MCF 10A (cell line): ENCODE measurements around the gene RELN. TPM values are rescaled to one million over a fixed set of nuclear protein-coding genes. Genes with fewer than 3 reads are reported as not detected.

Experiments used
- BruUV-seq: library from RNA; stranded (reverse); fragments of 400-500 nt; replicated peaks from 2 replicates; lab custom pipeline; 2021; lab: Mats Ljungman, UMichigan
- CTCF ChIA-PET: fragments of 300-600 bp; sonication (Branson Sonifier 250); formaldehyde crosslinking; extraction: SDS; loops from one replicate; lab custom pipeline; 2021; ENCODE audit warnings: antibody characterized with exemption, inconsistent platforms; lab: Yijun Ruan, JAX
- POLR2A ChIA-PET: fragments of 300-600, 350-650 bp; sonication (Branson Sonifier 250); formaldehyde crosslinking; extraction: SDS; loops from one replicate; lab custom pipeline; 2020; ENCODE audit warnings: antibody characterized with exemption, inconsistent platforms; lab: Yijun Ruan, JAX
- DNase-seq: peaks from one replicate; pipeline ENCODE4 v3.0.0-alpha.2; 2018; ENCODE audit not compliant: unreplicated experiment
- H3K27ac Mint-ChIP-seq: one replicate; pipeline ENCODE4 v1.8.0; 2022; ENCODE audit warnings: mild to moderate bottlenecking, low read depth, mixed read lengths; ENCODE audit not compliant: unreplicated experiment
- H3K27me3 Mint-ChIP-seq: one replicate; pipeline ENCODE4 v1.8.0; 2022; ENCODE audit warnings: mixed read lengths; ENCODE audit not compliant: insufficient read depth, unreplicated experiment
- H3K36me3 Mint-ChIP-seq: one replicate; pipeline ENCODE4 v1.8.0; 2022; ENCODE audit warnings: mild to moderate bottlenecking, moderate library complexity, mixed read lengths; ENCODE audit not compliant: insufficient read depth, unreplicated experiment
- H3K4me1 Mint-ChIP-seq: one replicate; pipeline ENCODE4 v1.8.0; 2022; ENCODE audit warnings: mixed read lengths; ENCODE audit not compliant: insufficient read depth, unreplicated experiment
- H3K4me3 Mint-ChIP-seq: one replicate; pipeline ENCODE4 v1.8.0; 2022; ENCODE audit warnings: mild to moderate bottlenecking, moderate library complexity, mixed read lengths; ENCODE audit not compliant: unreplicated experiment
- H3K9me3 Mint-ChIP-seq: one replicate; pipeline ENCODE4 v1.8.0; 2022; ENCODE audit warnings: mixed read lengths; ENCODE audit not compliant: unreplicated experiment
- intact Hi-C: fragments of 100-400 bp; cut with micrococcal nuclease; formaldehyde crosslinking; loops from 2 replicates; pipeline ENCODE4 v1.14.1; 2022
- total RNA-seq: library from RNA; stranded (reverse); gene quantifications from 2 replicates; pipeline ENCODE4 v1.2.3, GENCODE V29; 2022
- TF ChIP-seq, protein P1 (sequence below): fragments of 200-600 bp; IDR thresholded peaks from one replicate; pipeline ENCODE4 v1.8.0; 2022; ENCODE audit warnings: antibody characterized with exemption, mild to moderate bottlenecking; ENCODE audit not compliant: unreplicated experiment

The RELN gene
- total RNA-seq, 1 experiment from 2014 or later = not detected

DNA sequence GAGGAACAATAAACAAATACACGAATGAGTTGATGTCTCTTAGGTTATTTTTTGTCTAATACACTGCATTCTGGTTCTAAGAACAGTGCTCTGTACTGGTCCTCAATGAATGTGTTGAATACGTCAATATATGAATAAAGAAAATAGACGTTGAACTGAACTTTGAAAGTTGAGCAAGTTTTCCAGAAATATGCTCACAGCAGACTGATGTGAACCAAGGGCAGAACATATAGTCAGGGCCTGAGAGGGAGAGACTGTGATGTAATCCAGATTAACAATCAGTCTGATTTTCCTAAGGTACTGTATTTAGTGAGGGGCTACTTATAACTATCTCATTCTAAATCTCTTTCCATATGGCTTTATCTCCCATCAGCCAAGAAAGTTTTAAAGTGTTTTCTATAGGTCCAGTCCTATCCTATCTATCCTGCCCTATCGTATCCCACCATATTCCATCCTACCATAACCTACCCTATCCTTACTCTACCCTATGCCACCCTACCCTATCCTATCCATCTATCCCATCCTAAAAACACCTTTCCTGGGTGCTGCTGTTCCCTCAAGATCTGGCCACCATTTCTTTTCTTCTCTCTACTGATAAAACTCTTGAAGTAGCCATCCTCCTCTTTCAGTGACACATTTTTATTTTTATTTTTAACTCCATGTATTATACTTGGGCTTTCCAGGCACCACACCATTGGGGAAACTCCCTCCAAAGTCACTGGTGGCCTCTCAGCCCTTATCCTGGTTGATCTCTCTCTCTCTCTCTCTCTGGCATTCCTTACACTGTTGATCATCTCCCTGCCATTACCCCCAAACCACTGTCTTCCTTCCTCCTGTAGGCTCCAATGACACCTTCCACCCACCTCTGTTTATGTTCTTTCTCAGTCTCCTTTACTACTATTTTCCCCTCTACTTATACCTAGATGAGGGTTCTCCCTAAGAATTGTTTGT is 331.1 kb downstream of the RELN start:
- no peaks in the 10 kb centered on the region for H3K36me3 Mint-ChIP-seq
- POLR2A ChIA-PET = no interaction called here
- no peak for DNase-seq
- H3K4me1 Mint-ChIP-seq = no peaks in the 10 kb centered on the region
- H3K27ac Mint-ChIP-seq = no peak overlapping the region
- TF ChIP-seq, protein P1, sequence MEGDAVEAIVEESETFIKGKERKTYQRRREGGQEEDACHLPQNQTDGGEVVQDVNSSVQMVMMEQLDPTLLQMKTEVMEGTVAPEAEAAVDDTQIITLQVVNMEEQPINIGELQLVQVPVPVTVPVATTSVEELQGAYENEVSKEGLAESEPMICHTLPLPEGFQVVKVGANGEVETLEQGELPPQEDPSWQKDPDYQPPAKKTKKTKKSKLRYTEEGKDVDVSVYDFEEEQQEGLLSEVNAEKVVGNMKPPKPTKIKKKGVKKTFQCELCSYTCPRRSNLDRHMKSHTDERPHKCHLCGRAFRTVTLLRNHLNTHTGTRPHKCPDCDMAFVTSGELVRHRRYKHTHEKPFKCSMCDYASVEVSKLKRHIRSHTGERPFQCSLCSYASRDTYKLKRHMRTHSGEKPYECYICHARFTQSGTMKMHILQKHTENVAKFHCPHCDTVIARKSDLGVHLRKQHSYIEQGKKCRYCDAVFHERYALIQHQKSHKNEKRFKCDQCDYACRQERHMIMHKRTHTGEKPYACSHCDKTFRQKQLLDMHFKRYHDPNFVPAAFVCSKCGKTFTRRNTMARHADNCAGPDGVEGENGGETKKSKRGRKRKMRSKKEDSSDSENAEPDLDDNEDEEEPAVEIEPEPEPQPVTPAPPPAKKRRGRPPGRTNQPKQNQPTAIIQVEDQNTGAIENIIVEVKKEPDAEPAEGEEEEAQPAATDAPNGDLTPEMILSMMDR = no peak
- intact Hi-C loops = no loop called here
- H3K9me3 Mint-ChIP-seq = no peaks in the 10 kb centered on the region
- H3K27me3 Mint-ChIP-seq = peaks cover 15% of the 10 kb centered on the region
- H3K4me3 Mint-ChIP-seq = no peak overlapping the region
- no TSS peak for BruUV-seq
- CTCF ChIA-PET = no interaction called here

DNA sequence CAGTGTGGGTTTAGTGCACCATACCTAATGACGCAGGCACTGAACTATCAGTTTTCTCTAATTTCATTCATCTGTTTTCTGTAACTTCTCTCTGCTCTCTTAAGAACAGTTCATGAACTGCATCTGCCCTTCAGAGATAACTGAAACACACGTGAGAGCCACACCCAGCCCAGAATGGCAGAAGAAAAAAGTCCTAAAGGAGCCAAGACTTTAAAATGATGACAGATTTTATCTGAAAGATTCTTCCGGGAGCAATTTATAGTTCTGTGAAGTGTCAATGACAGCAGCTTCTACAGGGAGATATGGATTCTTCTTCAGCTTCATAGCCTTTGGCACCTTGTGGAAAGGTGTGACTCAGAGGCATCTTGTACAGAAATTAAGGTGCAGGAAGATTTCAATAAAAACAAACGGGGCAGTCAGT is 332.0 kb downstream of the RELN start:
- intact Hi-C loops = no loop called here
- ChIA-PET CTCF (no interaction called here), POLR2A (interaction anchor here (0.7 kb wide), 1 partner anchor 65 kb away, joined by 4 read pairs; no protein-coding TSS in a partner anchor)

DNA sequence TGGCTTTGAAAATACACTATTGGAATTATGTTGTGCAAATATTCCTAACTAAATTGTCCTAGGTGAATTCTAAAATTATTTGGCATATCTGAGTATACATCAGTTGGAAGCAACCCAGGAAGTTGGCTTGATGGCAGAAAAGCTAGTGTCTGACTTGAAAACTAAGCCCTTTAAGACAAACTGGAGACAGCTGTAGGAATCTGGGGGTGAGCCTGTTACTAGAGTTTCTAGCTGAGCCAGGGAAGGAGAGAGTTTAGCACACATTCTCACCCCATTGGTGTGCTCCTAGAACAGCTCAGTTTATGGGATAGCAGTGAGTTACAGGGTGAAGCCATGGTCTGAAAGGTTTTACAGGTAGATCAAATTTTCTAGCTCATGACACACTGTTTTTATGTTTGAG is 333.2 kb downstream of the RELN start:
- POLR2A ChIA-PET = no interaction called here
- no TSS peak for BruUV-seq
- no peak overlapping the region for H3K27ac Mint-ChIP-seq

More for the DNA sequence above, 332.0 kb downstream of the RELN start:
- H3K4me3 Mint-ChIP-seq = no peak overlapping the region
- no peaks in the 10 kb centered on the region for H3K9me3 Mint-ChIP-seq
- no peak for DNase-seq
- H3K27me3 Mint-ChIP-seq = peaks cover 15% of the 10 kb centered on the region
- BruUV-seq = no TSS peak
- no peaks in the 10 kb centered on the region for H3K36me3 Mint-ChIP-seq
- no peak overlapping the region for H3K27ac Mint-ChIP-seq
- TF ChIP-seq, protein P1 = no peak
- no peaks in the 10 kb centered on the region for H3K4me1 Mint-ChIP-seq

More for the DNA sequence above, 333.2 kb downstream of the RELN start:
- H3K36me3 Mint-ChIP-seq = no peaks in the 10 kb centered on the region
- no peak overlapping the region for H3K4me3 Mint-ChIP-seq
- TF ChIP-seq, protein P1 = no peak
- intact Hi-C loops = no loop called here
- no peak for DNase-seq
- H3K4me1 Mint-ChIP-seq = no peaks in the 10 kb centered on the region
- peaks cover 15% of the 10 kb centered on the region for H3K27me3 Mint-ChIP-seq
- CTCF ChIA-PET = no interaction called here
- H3K9me3 Mint-ChIP-seq = no peaks in the 10 kb centered on the region
